ENCODE results near the gene C15orf61. TPM values are rescaled to one million over a fixed set of nuclear protein-coding genes. Genes with fewer than 3 reads are reported as not detected.

Gene C15orf61
- polyA plus RNA-seq, 1 donor from 2014 or later, result 20.6 TPM

DNA sequence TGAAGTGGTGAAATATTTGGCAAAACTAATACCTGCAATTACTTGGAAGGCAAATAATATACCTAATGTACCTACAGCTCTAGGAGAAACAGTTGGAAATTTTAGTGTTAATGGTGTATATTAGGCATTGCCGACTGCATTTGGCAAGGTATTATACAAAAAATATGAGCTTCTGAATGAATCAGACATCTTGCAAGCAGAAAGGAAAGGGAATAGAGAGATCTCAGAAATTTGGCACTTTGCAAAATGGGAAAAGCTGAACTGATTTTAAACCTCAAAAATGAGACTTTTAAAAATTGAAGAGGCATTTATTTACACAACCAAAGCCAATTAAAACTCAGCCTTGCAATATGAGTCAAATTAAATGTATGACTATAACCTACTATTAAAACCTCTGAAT, 40.2 kb upstream of the C15orf61 start:
- no peak overlapping the region for H3K27ac ChIP-seq (ENCODE audit: low read length)
- no peaks in the 10 kb centered on the region for H3K36me3 ChIP-seq (ENCODE audit: insufficient read depth, low read length)
- no peak overlapping the region for H3K4me3 ChIP-seq (ENCODE audit: low read length)
- H2AFZ ChIP-seq (ENCODE audit: low read depth, low read length), result no peak overlapping the region
- H3K9me2 ChIP-seq (ENCODE audit: insufficient read depth, low read length), result no peaks in the 10 kb centered on the region
- H3K79me2 ChIP-seq (replicated peaks; ENCODE audit: insufficient read depth, low read length), result no peaks in the 10 kb centered on the region
- H3K4me2 ChIP-seq (ENCODE audit: low read length), result no peak overlapping the region
- TF ChIP-seq RAD21 (conservative IDR thresholded peaks at IDR 0.05), result no peak
- no peak for TF ChIP-seq EZH2 (IDR thresholded peaks at IDR 0.05; ENCODE audit: borderline replicate concordance, insufficient read depth, low read length, poor library complexity, severe bottlenecking)
- no peak for TF ChIP-seq POLR2AphosphoS5 (IDR thresholded peaks at IDR 0.05)
- no peak for TF ChIP-seq EP300 (conservative IDR thresholded peaks at IDR 0.05; ENCODE audit: poor library complexity, severe bottlenecking)
- TF ChIP-seq, protein P1, sequence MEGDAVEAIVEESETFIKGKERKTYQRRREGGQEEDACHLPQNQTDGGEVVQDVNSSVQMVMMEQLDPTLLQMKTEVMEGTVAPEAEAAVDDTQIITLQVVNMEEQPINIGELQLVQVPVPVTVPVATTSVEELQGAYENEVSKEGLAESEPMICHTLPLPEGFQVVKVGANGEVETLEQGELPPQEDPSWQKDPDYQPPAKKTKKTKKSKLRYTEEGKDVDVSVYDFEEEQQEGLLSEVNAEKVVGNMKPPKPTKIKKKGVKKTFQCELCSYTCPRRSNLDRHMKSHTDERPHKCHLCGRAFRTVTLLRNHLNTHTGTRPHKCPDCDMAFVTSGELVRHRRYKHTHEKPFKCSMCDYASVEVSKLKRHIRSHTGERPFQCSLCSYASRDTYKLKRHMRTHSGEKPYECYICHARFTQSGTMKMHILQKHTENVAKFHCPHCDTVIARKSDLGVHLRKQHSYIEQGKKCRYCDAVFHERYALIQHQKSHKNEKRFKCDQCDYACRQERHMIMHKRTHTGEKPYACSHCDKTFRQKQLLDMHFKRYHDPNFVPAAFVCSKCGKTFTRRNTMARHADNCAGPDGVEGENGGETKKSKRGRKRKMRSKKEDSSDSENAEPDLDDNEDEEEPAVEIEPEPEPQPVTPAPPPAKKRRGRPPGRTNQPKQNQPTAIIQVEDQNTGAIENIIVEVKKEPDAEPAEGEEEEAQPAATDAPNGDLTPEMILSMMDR (IDR thresholded peaks at IDR 0.05; ENCODE audit: poor library complexity, severe bottlenecking), result no peak
- H3F3A ChIP-seq (ENCODE audit: insufficient read depth, low read length, poor library complexity, severe bottlenecking), result no peaks in the 10 kb centered on the region
- H3K9ac ChIP-seq (ENCODE audit: low read length), result no peak overlapping the region
- no peaks in the 10 kb centered on the region for H3K9me3 ChIP-seq (ENCODE audit: low read length)
- no peaks in the 10 kb centered on the region for H3K27me3 ChIP-seq (ENCODE audit: insufficient read depth, low read depth, low read length)
- H4K20me1 ChIP-seq (ENCODE audit: insufficient read depth), result no peaks in the 10 kb centered on the region

DNA sequence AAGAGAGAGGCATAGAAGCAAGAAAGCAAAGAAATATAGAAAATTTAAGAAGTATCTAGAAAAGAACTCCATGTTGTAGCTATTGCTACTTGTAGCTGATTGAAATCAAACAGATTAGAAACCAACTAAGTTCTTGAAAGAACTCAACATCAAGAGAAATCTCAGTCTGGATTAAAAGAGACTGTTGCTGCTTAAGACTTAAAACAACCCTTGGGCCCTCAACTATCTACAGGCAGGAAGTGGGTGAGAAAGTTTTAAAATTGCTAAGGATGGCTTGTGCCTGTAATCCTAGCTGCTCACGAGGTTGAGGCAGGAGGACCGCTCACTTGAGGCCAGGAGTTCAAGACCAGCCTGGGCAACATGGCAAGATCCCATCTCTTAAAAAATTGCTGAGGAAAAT, 39.3 kb upstream of the C15orf61 start:
- TF ChIP-seq POLR2AphosphoS5 (IDR thresholded peaks at IDR 0.05) (no peak), EZH2 (IDR thresholded peaks at IDR 0.05; ENCODE audit: borderline replicate concordance, insufficient read depth, low read length, poor library complexity, severe bottlenecking) (no peak), MXI1 (conservative IDR thresholded peaks at IDR 0.05; ENCODE audit: poor library complexity, severe bottlenecking) (no peak), SMC3 (conservative IDR thresholded peaks at IDR 0.05; ENCODE audit: poor library complexity) (no peak), REST (IDR thresholded peaks at IDR 0.05; ENCODE audit: borderline replicate concordance) (no peak), TAF1 (IDR thresholded peaks at IDR 0.05; ENCODE audit: low read depth) (no peak), RAD21 (conservative IDR thresholded peaks at IDR 0.05) (no peak), EP300 (conservative IDR thresholded peaks at IDR 0.05; ENCODE audit: poor library complexity, severe bottlenecking) (no peak)
- TF ChIP-seq, protein P1 (IDR thresholded peaks at IDR 0.05; ENCODE audit: poor library complexity, severe bottlenecking), result no peak
- Histone ChIP-seq H3K36me3 (ENCODE audit: insufficient read depth, low read length) (no peaks in the 10 kb centered on the region), H2AFZ (ENCODE audit: low read depth, low read length) (no peak overlapping the region), H3K4me3 (ENCODE audit: low read length) (no peak overlapping the region), H3K79me2 (replicated peaks; ENCODE audit: insufficient read depth, low read length) (no peaks in the 10 kb centered on the region), H3K9me3 (ENCODE audit: low read length) (no peaks in the 10 kb centered on the region), H4K20me1 (ENCODE audit: insufficient read depth) (no peaks in the 10 kb centered on the region), H3K27me3 (ENCODE audit: insufficient read depth, low read depth, low read length) (no peaks in the 10 kb centered on the region), H3K4me2 (ENCODE audit: low read length) (no peak overlapping the region), H3K27ac (ENCODE audit: low read length) (no peak overlapping the region), H3F3A (ENCODE audit: insufficient read depth, low read length, poor library complexity, severe bottlenecking) (no peaks in the 10 kb centered on the region), H3K9ac (ENCODE audit: low read length) (no peak overlapping the region), H3K9me2 (ENCODE audit: insufficient read depth, low read length) (no peaks in the 10 kb centered on the region)

Measured in neural cell (in vitro differentiated cells).